DMS53 treated with DMSO at 0.1 percent for 48 hours (cell line): ENCODE results near the gene PEX1.
"Not testable (repeated sequence)": the region's sequence is repeated elsewhere in the genome, so short reads cannot be mapped to it uniquely, and the experiment has no call there.

Experiments used
- DNase-seq: peaks from one replicate; lab custom pipeline; 2025; ENCODE audit not compliant: unreplicated experiment; lab: John Stamatoyannopoulos, UW

The PEX1 gene

DNA sequence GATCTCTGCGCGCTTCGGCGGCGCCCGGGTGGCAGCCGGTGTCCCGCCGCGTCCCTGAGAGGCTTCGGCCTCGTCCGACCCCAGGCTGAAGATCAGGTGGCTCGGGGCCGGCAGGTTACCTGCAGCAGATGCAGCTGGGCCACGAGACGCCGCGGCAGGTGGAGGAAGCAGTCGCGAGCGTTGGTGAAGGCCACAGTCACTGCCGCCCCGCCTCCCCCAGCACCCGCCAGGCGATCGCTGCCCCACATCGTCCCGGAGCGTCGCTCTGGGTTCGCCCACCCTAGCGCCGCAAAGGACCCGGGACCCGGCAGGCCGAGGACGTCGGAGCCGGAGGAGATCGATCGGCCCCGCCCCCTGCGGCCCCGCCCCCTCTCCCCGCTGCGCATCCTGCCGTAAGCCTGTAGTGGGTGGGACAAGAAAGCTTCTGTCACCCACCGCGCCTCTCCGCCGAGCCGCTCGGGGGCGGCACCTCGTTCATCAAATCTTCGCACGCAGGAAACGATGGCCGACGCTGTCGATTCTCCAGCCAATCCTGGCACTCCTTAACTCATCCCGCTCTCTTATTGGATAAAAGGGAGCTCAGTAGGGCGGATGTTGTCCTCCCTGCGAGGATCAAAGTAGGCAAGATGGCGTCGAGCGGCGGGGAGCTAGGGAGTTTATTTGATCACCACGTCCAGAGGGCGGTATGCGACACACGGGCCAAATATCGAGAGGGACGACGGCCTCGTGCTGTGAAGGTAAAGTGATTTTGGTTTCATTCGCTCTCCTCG is at the start of gene PEX1, which contains the start of gene RBM48:
Gene PEX1, minus strand, starts transcription at position 333 of the 770 bp plus-strand sequence. Its CDS starts 85 bp downstream, at position 248.
Gene RBM48, plus strand, starts transcription at position 608 of the 770 bp plus-strand sequence. Its CDS starts 19 bp downstream, at position 627.
- DNase-seq: peak; percentile 100

GRCh38 chr7:92576296-92576695 is 48.0 kb upstream of the PEX1 start:
- no peak for DNase-seq

GRCh38 chr7:92569137-92569536 is 40.8 kb upstream of the PEX1 start:
- DNase-seq: no peak

DNA sequence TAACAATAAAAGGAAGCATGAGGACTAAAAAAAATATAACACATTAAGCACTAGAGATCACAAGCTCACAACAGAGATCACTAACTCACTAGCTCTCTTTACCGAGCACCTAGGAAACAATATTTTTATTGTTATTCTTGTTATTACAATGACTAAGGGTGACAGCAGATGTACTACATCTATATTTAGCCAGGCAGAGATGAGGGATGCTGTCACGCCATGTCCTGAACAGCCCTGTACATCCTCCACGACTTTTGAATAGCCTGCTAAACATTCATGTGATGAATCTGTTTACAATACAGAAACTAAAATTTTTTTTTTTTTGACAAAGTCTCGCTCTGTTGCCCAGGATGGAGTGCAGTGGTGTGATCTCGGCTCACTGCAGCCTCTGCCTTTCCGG is 39.1 kb upstream of the PEX1 start:
- no peak for DNase-seq

DNA sequence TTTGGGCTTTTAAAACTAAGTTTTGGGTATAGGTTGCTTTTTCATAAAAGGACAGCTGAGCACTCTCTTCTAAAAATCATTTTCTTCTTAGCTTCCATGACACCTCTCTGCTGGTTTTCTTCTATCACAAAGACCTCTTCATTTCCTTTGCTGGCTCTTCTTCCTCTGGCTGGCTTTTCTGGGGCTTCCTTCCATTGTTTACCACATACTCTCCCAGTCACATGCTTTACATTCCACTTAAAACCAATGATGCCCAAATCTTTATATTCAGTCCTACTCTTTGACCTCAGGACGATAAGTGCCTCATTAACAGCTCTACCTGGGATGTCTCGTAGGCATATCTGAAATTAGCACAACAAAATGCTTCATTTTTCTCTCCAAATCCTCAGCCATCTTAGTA is 35.0 kb upstream of the PEX1 start:
- no peak for DNase-seq

DNA sequence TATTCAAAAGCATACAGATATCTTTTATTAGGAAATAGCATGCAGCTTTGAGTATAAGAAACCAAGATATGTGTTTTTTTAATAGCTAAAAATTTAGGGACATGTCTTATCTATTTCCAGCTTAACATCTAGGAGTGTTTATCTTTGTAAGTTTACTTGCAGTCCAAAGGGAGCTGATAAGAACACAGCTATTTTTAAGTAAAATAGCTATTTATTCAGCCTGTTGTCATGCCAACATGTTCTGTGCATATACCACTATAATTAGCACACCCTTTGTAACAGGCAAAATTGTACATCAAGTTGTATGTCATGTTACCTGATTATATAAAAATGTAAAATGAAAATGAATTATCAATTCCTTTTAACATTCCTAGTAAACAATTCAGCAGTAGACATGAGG is 32.3 kb upstream of the PEX1 start:
- no peak for DNase-seq

GRCh38 chr7:92557808-92558362 is 29.6 kb upstream of the PEX1 start:
- no peak for DNase-seq

GRCh38 chr7:92557249-92557648 is 28.9 kb upstream of the PEX1 start:
- DNase-seq: no peak

- no peak for DNase-seq
Measured at GRCh38 chr7:92550194-92550593, 21.9 kb upstream of the PEX1 start.

DNA sequence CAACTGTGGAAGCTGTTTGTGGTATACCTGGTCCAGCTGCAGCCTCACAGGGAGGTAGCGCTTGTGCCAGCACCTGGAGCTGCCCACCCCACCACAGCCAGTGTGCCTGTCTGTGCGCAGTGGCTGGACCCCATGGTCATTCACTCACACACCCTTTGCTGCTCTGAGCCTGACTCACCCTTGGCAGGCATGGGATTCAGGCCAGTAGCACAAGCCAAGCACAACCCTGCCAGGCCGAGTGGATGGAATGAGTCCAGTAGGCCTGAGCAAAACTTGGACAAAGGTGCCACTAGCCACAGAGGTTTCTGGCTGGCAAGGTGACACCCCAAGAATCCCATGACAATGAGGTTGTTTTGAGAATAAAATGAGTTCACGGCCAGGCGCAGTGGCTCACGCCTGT is 19.3 kb upstream of the PEX1 start:
- no peak for DNase-seq

GRCh38 chr7:92546856-92547497 is 18.7 kb upstream of the PEX1 start:
- DNase-seq: no peak

- DNase-seq: not testable (repeated sequence)
Measured at GRCh38 chr7:92545116-92545515, 16.8 kb upstream of the PEX1 start.

DNA sequence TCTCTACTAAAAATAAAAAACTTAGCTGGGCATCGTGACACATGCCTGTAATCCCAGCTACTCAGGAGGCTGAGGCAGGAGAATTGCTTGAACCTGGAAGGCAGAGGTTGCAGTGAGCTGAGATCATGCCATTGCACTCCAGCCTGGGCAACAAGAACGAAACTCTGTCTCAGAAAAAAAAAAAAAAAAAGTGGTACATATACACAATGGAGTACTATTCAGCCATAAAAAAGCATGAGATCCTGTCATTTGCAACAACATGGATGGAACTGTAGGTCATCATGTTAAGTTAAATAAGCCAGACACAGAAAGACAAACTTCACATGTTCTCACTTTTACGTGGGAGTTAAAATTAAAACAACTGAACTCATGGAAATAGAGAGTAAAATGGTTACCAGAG is 15.2 kb upstream of the PEX1 start:
- not testable (repeated sequence) for DNase-seq

DNA sequence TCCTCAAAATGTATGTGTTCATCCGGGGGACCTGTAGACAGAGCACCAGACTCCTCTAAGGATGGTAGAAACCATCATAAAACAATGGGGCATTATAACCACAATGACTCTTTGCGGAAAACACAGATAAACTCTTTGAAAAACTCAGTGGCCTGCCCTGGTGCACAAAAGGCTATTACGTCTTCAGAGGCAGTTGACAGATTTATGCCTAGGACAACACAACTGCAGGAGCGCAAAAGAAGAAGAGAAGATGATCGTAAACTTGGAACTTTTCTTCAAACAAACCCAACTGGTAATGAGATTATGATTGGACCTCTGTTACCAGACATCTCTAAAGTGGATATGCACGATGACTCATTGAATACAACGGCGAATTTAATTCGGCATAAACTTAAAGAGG is 6.3 kb upstream of the PEX1 start:
- DNase-seq: no peak

DNA sequence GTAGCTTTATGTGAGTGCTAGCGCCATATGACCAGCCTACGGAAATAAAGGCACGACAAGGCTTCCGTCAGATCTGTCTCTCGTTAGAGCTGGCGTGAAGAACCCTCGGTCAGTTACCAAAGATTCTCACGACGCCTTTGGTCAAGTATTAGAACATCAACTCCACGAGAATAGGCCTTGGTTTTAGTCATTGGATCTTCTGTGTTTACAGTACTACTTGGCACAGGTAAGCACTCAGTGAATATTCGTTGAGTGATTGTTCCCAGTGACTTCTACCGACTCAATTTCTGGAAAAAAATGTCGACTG is 591 bp upstream of the PEX1 start:
- no peak for DNase-seq

- peak; percentile 55 for DNase-seq
Measured at GRCh38 chr7:92527300-92528187, 776 bp downstream of the PEX1 start.

DNA sequence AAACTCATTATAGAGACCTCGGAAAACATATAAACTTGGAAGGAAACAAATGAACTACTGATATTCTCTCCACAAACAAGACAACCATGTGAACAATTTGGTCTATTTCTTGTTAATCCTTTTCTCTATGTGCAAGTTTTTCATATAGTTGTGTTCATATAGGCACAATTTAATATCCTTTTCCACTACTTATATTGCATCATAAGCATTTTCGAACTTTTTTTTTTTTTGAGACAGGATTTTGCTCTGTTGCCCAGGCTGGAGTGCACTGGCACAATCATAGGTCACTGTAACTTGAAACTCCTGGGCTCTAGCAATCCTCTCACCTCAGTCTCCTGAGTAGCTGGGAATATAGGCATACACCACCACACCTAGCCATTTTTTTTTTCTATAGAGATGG is 5.2 kb downstream of the PEX1 start:
- no peak for DNase-seq

- DNase-seq: no peak
Measured at GRCh38 chr7:92520024-92520423, 8.3 kb downstream of the PEX1 start.

DNA sequence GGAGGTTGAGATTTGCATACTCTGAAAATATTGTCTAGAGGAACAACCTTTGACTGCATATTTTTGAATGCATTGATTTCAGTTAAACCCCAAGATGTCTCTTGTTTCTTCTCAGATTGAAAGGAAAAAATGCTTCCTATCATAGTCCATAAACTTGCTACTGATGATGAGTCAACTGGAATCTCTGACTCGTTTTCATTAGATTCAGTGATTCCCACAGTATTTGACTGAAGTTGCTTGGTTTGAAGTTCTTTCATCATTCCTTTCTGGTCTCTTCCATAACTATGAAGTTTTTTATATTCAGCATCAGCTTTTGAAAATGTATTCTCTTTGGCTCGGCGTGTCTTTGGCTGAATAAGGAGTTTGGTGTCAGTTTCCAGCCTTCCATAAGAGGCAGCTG is 10.7 kb downstream of the PEX1 start:
- DNase-seq: no peak

DNA sequence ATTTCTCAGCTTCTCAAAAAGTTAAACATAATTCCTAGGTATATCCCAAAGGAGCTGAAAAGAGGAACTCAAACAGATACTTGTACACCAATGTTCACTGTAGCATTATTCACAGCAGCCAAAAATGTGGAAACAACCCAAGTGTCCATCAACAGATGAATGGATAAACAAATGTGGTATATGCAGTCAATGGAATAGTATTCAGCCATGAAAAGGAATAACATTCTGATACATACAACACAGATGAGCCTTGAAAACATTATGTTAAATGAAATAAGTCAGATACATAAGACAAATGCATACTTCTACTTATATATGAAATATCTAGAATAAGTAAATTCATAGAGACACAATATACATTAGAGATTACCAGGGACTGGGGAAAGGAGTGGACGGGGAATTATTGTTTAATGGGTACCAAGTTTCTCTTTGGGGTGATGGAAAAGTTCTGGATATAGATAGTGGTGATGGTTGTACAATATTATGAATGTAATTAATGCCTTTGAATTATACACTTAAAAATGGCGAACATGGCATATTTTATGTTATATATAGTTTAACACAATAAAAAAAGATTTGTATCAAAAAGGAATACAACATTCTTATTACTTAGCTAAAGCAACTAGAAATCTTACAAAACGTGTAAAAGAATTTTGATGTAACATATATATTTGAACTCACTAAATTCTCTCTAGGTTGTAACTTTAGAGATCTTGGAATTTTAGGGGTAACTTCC is 15.0 kb downstream of the PEX1 start:
- DNase-seq: no peak

- no peak for DNase-seq
Measured at GRCh38 chr7:92508946-92509345, 19.4 kb downstream of the PEX1 start.
